WTC11 (cell line): Measurements from ENCODE around the gene IL10RB. TPM values are rescaled to one million over a fixed set of nuclear protein-coding genes. Genes with fewer than 3 reads are reported as not detected.

ENCODE experiments used
- ATAC-seq: fragments of 200-7000 bp; cut with Tn5 transposase; 2 replicates; pipeline ENCODE4 v1.10.0; 2021; ENCODE audit warnings: mild to moderate bottlenecking, moderate library complexity
- CTCF ChIA-PET: fragments of 300-600 bp; sonication (Branson Sonifier 250); formaldehyde crosslinking; loops from one replicate; lab custom pipeline; 2021; ENCODE audit warnings: antibody characterized with exemption; lab: Charles Lee
- POLR2A ChIA-PET: fragments of 350-600 bp; sonication (Branson Sonifier 250); formaldehyde crosslinking; loops from one replicate; lab custom pipeline; 2021; ENCODE audit warnings: antibody characterized with exemption; lab: Charles Lee
- DNase-seq: peaks from one replicate; pipeline ENCODE4 v3.0.0; 2021; ENCODE audit warnings: low spot score
- H3K27ac Mint-ChIP-seq: 2 replicates; pipeline ENCODE4 v1.8.0; 2021; ENCODE audit warnings: mixed read lengths
- H3K27me3 Mint-ChIP-seq: 2 replicates; pipeline ENCODE4 v1.8.0; 2021; ENCODE audit warnings: low read depth, mild to moderate bottlenecking, moderate library complexity, mixed read lengths
- H3K36me3 Mint-ChIP-seq: 2 replicates; pipeline ENCODE4 v1.8.0; 2021; ENCODE audit warnings: mixed read lengths
- H3K4me1 Mint-ChIP-seq: 2 replicates; pipeline ENCODE4 v1.8.0; 2022; ENCODE audit warnings: mixed read lengths
- H3K4me3 Mint-ChIP-seq: 2 replicates; pipeline ENCODE4 v1.8.0; 2021; ENCODE audit warnings: mild to moderate bottlenecking, moderate library complexity, mixed read lengths
- H3K9me3 Mint-ChIP-seq: 2 replicates; pipeline ENCODE4 v1.8.0; 2021; ENCODE audit warnings: mixed read lengths
- ATF1 ChIP-seq: sonication (generic); formaldehyde crosslinking; IDR thresholded peaks from 2 replicates; pipeline ENCODE4 v1.8.1; 2023; ENCODE audit warnings: mild to moderate bottlenecking, moderate library complexity, missing genetic modification reagents
- CBFB ChIP-seq: sonication (generic); formaldehyde crosslinking; IDR thresholded peaks from 2 replicates; pipeline ENCODE4 v1.8.1; 2022; ENCODE audit warnings: mild to moderate bottlenecking, low read depth, missing genetic modification reagents
- E2F1 ChIP-seq: sonication (generic); formaldehyde crosslinking; IDR thresholded peaks from 2 replicates; pipeline ENCODE4 v1.8.0; 2022; ENCODE audit warnings: mild to moderate bottlenecking, missing genetic modification reagents
- E2F4 ChIP-seq: sonication (generic); formaldehyde crosslinking; IDR thresholded peaks from 2 replicates; pipeline ENCODE4 v1.8.1; 2022; ENCODE audit warnings: low read depth, mild to moderate bottlenecking, moderate library complexity, missing genetic modification reagents, borderline replicate concordance
- EMX1 ChIP-seq: fragments of 250-450 bp; sonication (Bioruptor Pico); IDR thresholded peaks from 2 replicates; pipeline ENCODE4 v1.8.0; 2021; ENCODE audit warnings: mild to moderate bottlenecking
- ESRRA ChIP-seq: sonication (generic); formaldehyde crosslinking; IDR thresholded peaks from 2 replicates; pipeline ENCODE4 v1.8.1; 2022; ENCODE audit warnings: mild to moderate bottlenecking, missing genetic modification reagents, borderline replicate concordance
- GTF2I ChIP-seq: fragments of 250-450 bp; sonication (Bioruptor Pico); conservative IDR thresholded peaks from 2 replicates; pipeline ENCODE4 v1.4.0; 2021; ENCODE audit warnings: mild to moderate bottlenecking
- MAX ChIP-seq: sonication (generic); formaldehyde crosslinking; IDR thresholded peaks from 2 replicates; pipeline ENCODE4 v1.8.0; 2022; ENCODE audit warnings: mild to moderate bottlenecking, missing genetic modification reagents
- NFATC4 ChIP-seq: fragments of 250-450 bp; sonication (Bioruptor Pico); IDR thresholded peaks from 2 replicates; pipeline ENCODE4 v1.9.0; 2021; ENCODE audit warnings: mild to moderate bottlenecking
- NFYB ChIP-seq: sonication (generic); formaldehyde crosslinking; conservative IDR thresholded peaks from 2 replicates; pipeline ENCODE4 v1.8.0; 2022; ENCODE audit warnings: low read depth, missing genetic modification reagents
- SMAD3 ChIP-seq: sonication (generic); formaldehyde crosslinking; IDR thresholded peaks from 2 replicates; pipeline ENCODE4 v1.8.0; 2022; ENCODE audit warnings: missing genetic modification reagents, mild to moderate bottlenecking, borderline replicate concordance
- STAT6 ChIP-seq: sonication (generic); formaldehyde crosslinking; conservative IDR thresholded peaks from 2 replicates; pipeline ENCODE4 v1.8.1; 2023; ENCODE audit warnings: mild to moderate bottlenecking, low read depth, missing genetic modification reagents, moderate library complexity
- ZMAT4 ChIP-seq: fragments of 250-450 bp; sonication (Bioruptor Pico); IDR thresholded peaks from 2 replicates; pipeline ENCODE4 v1.9.0; 2021; ENCODE audit warnings: mild to moderate bottlenecking
- ZNF219 ChIP-seq: sonication (generic); formaldehyde crosslinking; IDR thresholded peaks from 2 replicates; pipeline ENCODE4 v1.8.0; 2023; ENCODE audit warnings: missing genetic modification reagents, mild to moderate bottlenecking, borderline replicate concordance
- ZNF396 ChIP-seq: fragments of 250-450 bp; sonication (Bioruptor Pico); IDR thresholded peaks from 2 replicates; pipeline ENCODE4 v1.8.0; 2021; ENCODE audit warnings: mild to moderate bottlenecking, moderate library complexity, borderline replicate concordance
- ZNF671 ChIP-seq: fragments of 250-450 bp; sonication (Bioruptor Pico); IDR thresholded peaks from 2 replicates; pipeline ENCODE4 v1.8.0; 2021; ENCODE audit warnings: mild to moderate bottlenecking
- ZSCAN18 ChIP-seq: fragments of 250-450 bp; sonication (Bioruptor Pico); IDR thresholded peaks from 2 replicates; pipeline ENCODE4 v2.1.2; 2022; ENCODE audit warnings: mild to moderate bottlenecking, moderate library complexity
- total RNA-seq: library from RNA; stranded (reverse); gene quantifications from 3 replicates; pipeline ENCODE4 v1.2.3, GENCODE V29; 2021

The IL10RB gene
- total RNA-seq, 1 experiment from 2014 or later, result 3.7 TPM

GRCh38 chr21:33327326-33327725, 61.2 kb downstream of the IL10RB start:
- DNase-seq (no peak), ATAC-seq (no peak)
- H3K27ac Mint-ChIP-seq, result no peak overlapping the region
- H3K27me3 Mint-ChIP-seq, result no peaks in the 10 kb centered on the region
- H3K9me3 Mint-ChIP-seq, result peaks cover 4% of the 10 kb centered on the region
- no peak overlapping the region for H3K4me3 Mint-ChIP-seq
- peaks cover 16% of the 10 kb centered on the region for H3K36me3 Mint-ChIP-seq
- H3K4me1 Mint-ChIP-seq, result no peaks in the 10 kb centered on the region
- TF ChIP-seq NFATC4 (CRISPR knock-in tag) (no peak), ESRRA (no peak), MAX (CRISPR knock-in tag) (no peak), E2F4 (CRISPR knock-in tag) (no peak), GTF2I (CRISPR knock-in tag) (no peak), ZNF219 (no peak), ZSCAN18 (CRISPR knock-in tag) (no peak), ZNF671 (no peak), STAT6 (no peak), ZMAT4 (CRISPR knock-in tag) (no peak), CBFB (CRISPR knock-in tag) (no peak), EMX1 (no peak), SMAD3 (CRISPR knock-in tag) (no peak)
- CTCF ChIA-PET, result interaction anchor here (0.8 to 1.0 kb wide), 2 partner anchors 24 to 127 kb away, joined by 3 to 4 read pairs; no protein-coding TSS in a partner anchor
- POLR2A ChIA-PET, result no interaction called here

GRCh38 chr21:33327792-33328433, 61.7 kb downstream of the IL10RB start:
- TF ChIP-seq E2F1 (no peak), NFYB (CRISPR knock-in tag) (no peak), ZNF396 (CRISPR knock-in tag) (no peak), ATF1 (CRISPR knock-in tag) (no peak)
- POLR2A ChIA-PET, result no interaction called here
- CTCF ChIA-PET, result interaction anchor here (0.7 to 2.0 kb wide), 4 partner anchors 25 to 278 kb away, joined by 3 to 6 read pairs (median 4); no protein-coding TSS in a partner anchor
- Mint-ChIP-seq H3K27ac (no peak overlapping the region), H3K4me1 (no peaks in the 10 kb centered on the region), H3K9me3 (peaks cover 10% of the 10 kb centered on the region), H3K27me3 (no peaks in the 10 kb centered on the region), H3K36me3 (peaks cover 22% of the 10 kb centered on the region), H3K4me3 (no peak overlapping the region)
- ATAC-seq, result no peak
- no peak for DNase-seq
